SU-DHL-6 (cell line): ENCODE results near the gene LINGO4.

Experiments
- H2AFZ ChIP-seq: fragments of 200-600 bp; sonication (generic); 2 replicates; pipeline ENCODE4 v1.6.1; 2014; ENCODE audit warnings: low read depth, mild to moderate bottlenecking, moderate library complexity, mixed read lengths, antibody characterized with exemption, low read length; ENCODE audit not compliant: severe bottlenecking
- H3F3A ChIP-seq: fragments of 200-600 bp; shearing (Covaris generic); 2 replicates; pipeline ENCODE4 v1.6.0; 2016; ENCODE audit warnings: antibody characterized with exemption, mild to moderate bottlenecking; ENCODE audit not compliant: insufficient read depth
- H3K27ac ChIP-seq: fragments of 200-600 bp; sonication (generic); 2 replicates; pipeline ENCODE4 v1.5.1; 2016; ENCODE audit warnings: low read depth, mild to moderate bottlenecking, low read length, moderate library complexity, mixed read lengths
- H3K27me3 ChIP-seq: fragments of 200-600 bp; sonication (generic), shearing (Covaris generic); 2 replicates; pipeline ENCODE4 v1.6.0; 2014; ENCODE audit warnings: mild to moderate bottlenecking, low read length
- H3K36me3 ChIP-seq: fragments of 200-600 bp; sonication (generic); 2 replicates; pipeline ENCODE4 v1.6.1; 2014; ENCODE audit warnings: mild to moderate bottlenecking, low read length, mixed read lengths
- H3K4me2 ChIP-seq: fragments of 300-600, 200-600 bp; shearing (Covaris generic), sonication (generic); 2 replicates; pipeline ENCODE4 v1.6.0; 2014; ENCODE audit warnings: low read length, low read depth, mild to moderate bottlenecking; ENCODE audit not compliant: poor library complexity, severe bottlenecking
- H3K4me3 ChIP-seq: fragments of 200-600 bp; sonication (generic); 2 replicates; pipeline ENCODE4 v1.5.1; 2014; ENCODE audit warnings: antibody characterized with exemption, low read length, mild to moderate bottlenecking, mixed read lengths; ENCODE audit not compliant: insufficient read depth, poor library complexity, severe bottlenecking
- H3K79me2 ChIP-seq: fragments of 200-600 bp; sonication (generic); 2 replicates; pipeline ENCODE4 v1.6.1; 2014; ENCODE audit warnings: mild to moderate bottlenecking, low read length, moderate library complexity; ENCODE audit not compliant: insufficient read depth
- H3K9ac ChIP-seq: fragments of 200-600 bp; sonication (generic); 2 replicates; pipeline ENCODE4 v1.7.0; 2014; ENCODE audit warnings: mild to moderate bottlenecking, low read length
- H3K9me2 ChIP-seq: fragments of 200-600 bp; sonication (generic); replicated peaks from 2 replicates; pipeline ENCODE4 v1.6.1; 2014; ENCODE audit warnings: low read length; ENCODE audit not compliant: insufficient read depth
- H3K9me3 ChIP-seq: fragments of 200-600 bp; sonication (generic); 2 replicates; pipeline ENCODE4 v1.6.1; 2014; ENCODE audit warnings: low read length, mixed read lengths; ENCODE audit not compliant: insufficient read depth
- H4K20me1 ChIP-seq: fragments of 200-600 bp; sonication (generic); 2 replicates; pipeline ENCODE4 v1.6.1; 2014; ENCODE audit warnings: low read depth, mild to moderate bottlenecking, antibody characterized with exemption, low read length, moderate library complexity, mixed read lengths
- CTCF ChIP-seq: fragments of 200-600 bp; sonication (generic); IDR thresholded peaks from one replicate; pipeline ENCODE4 v1.5.1; 2017; ENCODE audit warnings: antibody characterized with exemption, mild to moderate bottlenecking, low read length, moderate library complexity; ENCODE audit not compliant: insufficient read depth, poor library complexity, severe bottlenecking
- EZH2phosphoT487 ChIP-seq: fragments of 200-600 bp; sonication (generic), shearing (Covaris generic); conservative IDR thresholded peaks from 2 replicates; pipeline ENCODE4 v1.6.1; 2018; ENCODE audit warnings: mild to moderate bottlenecking, antibody characterized with exemption, low read length, moderate library complexity, mixed read lengths

LINGO4 gene

GRCh38 chr1:151833172-151833900 is 28.1 kb upstream of the LINGO4 start:
- no peak overlapping the region for H3K9ac ChIP-seq
- TF ChIP-seq CTCF = no peak
- no peak for TF ChIP-seq EZH2phosphoT487
- no peak overlapping the region for H3K4me3 ChIP-seq
- no peaks in the 10 kb centered on the region for H4K20me1 ChIP-seq
- H3K4me2 ChIP-seq = no peak overlapping the region
- H3K27ac ChIP-seq = no peak overlapping the region
- no peaks in the 10 kb centered on the region for H3K9me3 ChIP-seq
- H3K27me3 ChIP-seq = no peaks in the 10 kb centered on the region
- H3K36me3 ChIP-seq = no peaks in the 10 kb centered on the region
- H3K9me2 ChIP-seq = no peaks in the 10 kb centered on the region
- no peaks in the 10 kb centered on the region for H3K79me2 ChIP-seq
- H2AFZ ChIP-seq = no peak overlapping the region
- H3F3A ChIP-seq = no peaks in the 10 kb centered on the region

GRCh38 chr1:151832318-151832980 is 27.2 kb upstream of the LINGO4 start:
- no peaks in the 10 kb centered on the region for H3K79me2 ChIP-seq
- no peaks in the 10 kb centered on the region for H3K27me3 ChIP-seq
- no peaks in the 10 kb centered on the region for H4K20me1 ChIP-seq
- TF ChIP-seq EZH2phosphoT487 (no peak), CTCF (no peak)
- no peak overlapping the region for H3K27ac ChIP-seq
- H3F3A ChIP-seq = no peaks in the 10 kb centered on the region
- H3K9ac ChIP-seq = no peak overlapping the region
- no peaks in the 10 kb centered on the region for H3K9me2 ChIP-seq
- no peak overlapping the region for H3K4me2 ChIP-seq
- no peak overlapping the region for H2AFZ ChIP-seq
- no peaks in the 10 kb centered on the region for H3K36me3 ChIP-seq
- H3K9me3 ChIP-seq = no peaks in the 10 kb centered on the region
- H3K4me3 ChIP-seq = no peak overlapping the region

- Histone ChIP-seq H3K9me2 (no peaks in the 10 kb centered on the region), H3K27ac (no peak within 1 kb of the TSS), H3K79me2 (no peaks in the 10 kb centered on the region), H3K4me2 (no peak within 1 kb of the TSS), H4K20me1 (no peaks in the 10 kb centered on the region), H3K4me3 (no peak within 1 kb of the TSS), H3K36me3 (no peaks in the 10 kb centered on the region), H3F3A (no peaks in the 10 kb centered on the region), H3K9me3 (no peaks in the 10 kb centered on the region), H3K9ac (no peak within 1 kb of the TSS), H2AFZ (no peak within 1 kb of the TSS), H3K27me3 (no peaks in the 10 kb centered on the region)
- no peak for TF ChIP-seq CTCF
- no peak for TF ChIP-seq EZH2phosphoT487
Measured at GRCh38 chr1:151831605-151832004, 26.4 kb upstream of the LINGO4 start, which contains the start of gene RORC. RORC (minus strand) TSS chr1:151831802; CDS start chr1:151831764, 38 bp downstream.
